ENCODE results near the gene ACSL3. TPM values are rescaled to one million over a fixed set of nuclear protein-coding genes. Genes with fewer than 3 reads are reported as not detected.

Gene ACSL3
- total and polyA plus RNA-seq, 3 experiments from 2014 or later: 27.7 to 41.4 (median 38.6) TPM

- CTCF ChIA-PET: no interaction called here
- Histone ChIP-seq H3K36me3 (ENCODE audit: insufficient read depth, low read length) (no peaks in the 10 kb centered on the region), H3K4me3 (ENCODE audit: low read length) (no peak overlapping the region), H3K27me3 (ENCODE audit: insufficient read depth, low read length, poor library complexity, severe bottlenecking) (peaks cover 4% of the 10 kb centered on the region), H3K9me3 (ENCODE audit: low read length) (no peaks in the 10 kb centered on the region), H3K27ac (ENCODE audit: low read depth, low read length) (no peak overlapping the region), H3K4me1 (ENCODE audit: insufficient read depth, low read length) (no peaks in the 10 kb centered on the region)
- no peaks in the 10 kb centered on the region for H3K36me3 Mint-ChIP-seq
- no peaks in the 10 kb centered on the region for H3K9me3 Mint-ChIP-seq
- peaks cover 3 to 22% of the 10 kb centered on the region in 2 donors for H3K27me3 Mint-ChIP-seq
- POLR2A ChIA-PET: no interaction called here
- DNase-seq: no peak
- H3K4me3 Mint-ChIP-seq: no peak overlapping the region
- no peak overlapping the region for H3K27ac Mint-ChIP-seq
- H3K4me1 Mint-ChIP-seq: no peaks in the 10 kb centered on the region
Measured at GRCh38 chr2:222973733-222974132, 112.9 kb downstream of the ACSL3 start.

GRCh38 chr2:222976521-222977061 lies 115.8 kb downstream of the ACSL3 start:
- Histone ChIP-seq H3K27ac (ENCODE audit: low read depth, low read length) (no peak overlapping the region), H3K9me3 (ENCODE audit: low read length) (no peaks in the 10 kb centered on the region), H3K4me1 (ENCODE audit: insufficient read depth, low read length) (no peaks in the 10 kb centered on the region), H3K4me3 (ENCODE audit: low read length) (no peak overlapping the region), H3K27me3 (ENCODE audit: insufficient read depth, low read length, poor library complexity, severe bottlenecking) (no peaks in the 10 kb centered on the region), H3K36me3 (ENCODE audit: insufficient read depth, low read length) (no peaks in the 10 kb centered on the region)
- no peak overlapping the region for H3K27ac Mint-ChIP-seq
- no peaks in the 10 kb centered on the region for H3K4me1 Mint-ChIP-seq
- H3K4me3 Mint-ChIP-seq: no peak overlapping the region
- no peaks in the 10 kb centered on the region for H3K9me3 Mint-ChIP-seq
- CTCF ChIA-PET: no interaction called here
- no peak for DNase-seq
- H3K27me3 Mint-ChIP-seq: peaks cover 7 to 28% of the 10 kb centered on the region in 2 donors
- no peaks in the 10 kb centered on the region for H3K36me3 Mint-ChIP-seq
- POLR2A ChIA-PET: no interaction called here

- Mint-ChIP-seq H3K27ac (no peak overlapping the region), H3K36me3 (no peaks in the 10 kb centered on the region), H3K9me3 (no peaks in the 10 kb centered on the region), H3K4me3 (no peak overlapping the region), H3K27me3 (peaks cover 7 to 28% of the 10 kb centered on the region in 2 donors), H3K4me1 (peaks cover 0 to under 1% (median 0%) of the 10 kb centered on the region in 3 donors)
- Histone ChIP-seq H3K4me1 (ENCODE audit: insufficient read depth, low read length) (no peaks in the 10 kb centered on the region), H3K27ac (ENCODE audit: low read depth, low read length) (no peak overlapping the region), H3K9me3 (ENCODE audit: low read length) (no peaks in the 10 kb centered on the region), H3K4me3 (ENCODE audit: low read length) (no peak overlapping the region), H3K27me3 (ENCODE audit: insufficient read depth, low read length, poor library complexity, severe bottlenecking) (no peaks in the 10 kb centered on the region), H3K36me3 (ENCODE audit: insufficient read depth, low read length) (no peaks in the 10 kb centered on the region)
- DNase-seq: no peak
- ChIA-PET POLR2A (no interaction called here), CTCF (no interaction called here)
Measured at GRCh38 chr2:222977121-222977520, 116.3 kb downstream of the ACSL3 start.

GRCh38 chr2:222978850-222979249 lies 118.0 kb downstream of the ACSL3 start:
- Mint-ChIP-seq H3K36me3 (no peaks in the 10 kb centered on the region), H3K9me3 (no peaks in the 10 kb centered on the region), H3K4me1 (peaks cover 6 to 9% (median 6%) of the 10 kb centered on the region in 3 donors), H3K4me3 (no peak overlapping the region), H3K27me3 (peaks cover 7 to 36% of the 10 kb centered on the region in 2 donors), H3K27ac (no peak overlapping the region)
- Histone ChIP-seq H3K27me3 (ENCODE audit: insufficient read depth, low read length, poor library complexity, severe bottlenecking) (no peaks in the 10 kb centered on the region), H3K27ac (ENCODE audit: low read depth, low read length) (no peak overlapping the region), H3K4me1 (ENCODE audit: insufficient read depth, low read length) (no peaks in the 10 kb centered on the region), H3K9me3 (ENCODE audit: low read length) (no peaks in the 10 kb centered on the region), H3K4me3 (ENCODE audit: low read length) (no peak overlapping the region), H3K36me3 (ENCODE audit: insufficient read depth, low read length) (no peaks in the 10 kb centered on the region)
- DNase-seq: no peak
- CTCF ChIA-PET: no interaction called here
- POLR2A ChIA-PET: no interaction called here

GRCh38 chr2:222979484-222979883 lies 118.6 kb downstream of the ACSL3 start:
- POLR2A ChIA-PET: no interaction called here
- CTCF ChIA-PET: no interaction called here

GRCh38 chr2:222982010-222982908 lies 121.4 kb downstream of the ACSL3 start:
- no peaks in the 10 kb centered on the region for H3K4me1 ChIP-seq (ENCODE audit: insufficient read depth, low read length)
- no peak overlapping the region for H3K27ac ChIP-seq (ENCODE audit: low read depth, low read length)
- CTCF ChIA-PET: interaction anchor here (2.1 kb wide), 1 partner anchor 10 kb away, joined by 6 read pairs; no protein-coding TSS in a partner anchor
- H3K27me3 ChIP-seq (ENCODE audit: insufficient read depth, low read length, poor library complexity, severe bottlenecking): no peaks in the 10 kb centered on the region
- no peaks in the 10 kb centered on the region for H3K36me3 ChIP-seq (ENCODE audit: insufficient read depth, low read length)
- Mint-ChIP-seq H3K4me3 (no peak overlapping the region), H3K36me3 (no peaks in the 10 kb centered on the region), H3K9me3 (peaks cover 0 to 8% (median 7%) of the 10 kb centered on the region in 5 donors), H3K27ac (no peak overlapping the region), H3K4me1 (peaks cover 6 to 9% (median 6%) of the 10 kb centered on the region in 3 donors), H3K27me3 (peaks cover 12 to 43% of the 10 kb centered on the region in 2 donors)
- POLR2A ChIA-PET: no interaction called here
- no peak overlapping the region for H3K4me3 ChIP-seq (ENCODE audit: low read length)
- no peaks in the 10 kb centered on the region for H3K9me3 ChIP-seq (ENCODE audit: low read length)
- DNase-seq: no peak

More at GRCh38 chr2:222979484-222979883, 118.6 kb downstream of the ACSL3 start:
- Mint-ChIP-seq H3K4me1 (peaks cover 6 to 9% (median 6%) of the 10 kb centered on the region in 3 donors), H3K27ac (no peak overlapping the region), H3K4me3 (no peak overlapping the region), H3K36me3 (no peaks in the 10 kb centered on the region), H3K27me3 (peaks cover 9 to 42% of the 10 kb centered on the region in 2 donors), H3K9me3 (peaks cover 0 to 3% (median 0%) of the 10 kb centered on the region in 5 donors)
- no peaks in the 10 kb centered on the region for H3K4me1 ChIP-seq (ENCODE audit: insufficient read depth, low read length)
- DNase-seq: no peak
- no peak overlapping the region for H3K27ac ChIP-seq (ENCODE audit: low read depth, low read length)
- H3K36me3 ChIP-seq (ENCODE audit: insufficient read depth, low read length): no peaks in the 10 kb centered on the region
- no peaks in the 10 kb centered on the region for H3K9me3 ChIP-seq (ENCODE audit: low read length)
- no peaks in the 10 kb centered on the region for H3K27me3 ChIP-seq (ENCODE audit: insufficient read depth, low read length, poor library complexity, severe bottlenecking)
- H3K4me3 ChIP-seq (ENCODE audit: low read length): no peak overlapping the region

GRCh38 chr2:222982909-222983265 lies 122.1 kb downstream of the ACSL3 start:
- Histone ChIP-seq H3K27ac (ENCODE audit: low read depth, low read length) (no peak overlapping the region), H3K9me3 (ENCODE audit: low read length) (no peaks in the 10 kb centered on the region), H3K27me3 (ENCODE audit: insufficient read depth, low read length, poor library complexity, severe bottlenecking) (no peaks in the 10 kb centered on the region), H3K4me1 (ENCODE audit: insufficient read depth, low read length) (no peaks in the 10 kb centered on the region), H3K36me3 (ENCODE audit: insufficient read depth, low read length) (no peaks in the 10 kb centered on the region), H3K4me3 (ENCODE audit: low read length) (no peak overlapping the region)
- CTCF ChIA-PET: no interaction called here
- Mint-ChIP-seq H3K9me3 (peaks cover 0 to 10% (median 7%) of the 10 kb centered on the region in 5 donors), H3K27ac (peak overlapping the region in 1 of 8 donors; percentile 31), H3K27me3 (peaks cover 12 to 43% of the 10 kb centered on the region in 2 donors), H3K36me3 (no peaks in the 10 kb centered on the region), H3K4me1 (peaks cover 6 to 9% (median 6%) of the 10 kb centered on the region in 3 donors), H3K4me3 (no peak overlapping the region)
- DNase-seq: no peak
- POLR2A ChIA-PET: no interaction called here

DNA sequence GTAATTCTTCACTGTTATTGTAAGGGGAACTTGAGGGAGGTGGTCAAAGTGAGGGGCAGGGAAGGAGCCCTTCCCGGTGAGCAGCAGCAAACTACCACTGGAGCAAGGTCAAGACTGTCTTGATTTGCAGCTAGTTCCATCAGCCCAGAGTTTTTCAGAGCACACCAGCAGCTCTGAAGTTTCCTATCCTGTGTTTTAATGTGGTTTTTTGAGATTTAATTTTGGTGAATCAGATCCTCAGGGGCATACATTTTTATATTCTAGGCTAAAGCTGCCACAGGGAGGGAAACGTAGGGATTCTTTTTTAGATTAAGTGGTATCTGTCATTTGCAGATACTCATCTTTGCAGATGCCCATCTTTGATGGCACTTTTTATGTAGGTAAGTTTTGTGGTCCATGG lies 124.1 kb downstream of the ACSL3 start:
- DNase-seq: no peak
- ChIA-PET CTCF (no interaction called here), POLR2A (no interaction called here)
- H3K36me3 Mint-ChIP-seq: no peaks in the 10 kb centered on the region
- H3K27ac Mint-ChIP-seq: no peak overlapping the region
- Histone ChIP-seq H3K9me3 (ENCODE audit: low read length) (no peaks in the 10 kb centered on the region), H3K27me3 (ENCODE audit: insufficient read depth, low read length, poor library complexity, severe bottlenecking) (no peaks in the 10 kb centered on the region), H3K4me1 (ENCODE audit: insufficient read depth, low read length) (no peaks in the 10 kb centered on the region), H3K27ac (ENCODE audit: low read depth, low read length) (no peak overlapping the region), H3K4me3 (ENCODE audit: low read length) (no peak overlapping the region), H3K36me3 (ENCODE audit: insufficient read depth, low read length) (no peaks in the 10 kb centered on the region)
- H3K4me1 Mint-ChIP-seq: peaks cover 6 to 9% (median 6%) of the 10 kb centered on the region in 3 donors
- no peak overlapping the region for H3K4me3 Mint-ChIP-seq
- H3K27me3 Mint-ChIP-seq: peaks cover 12 to 44% of the 10 kb centered on the region in 2 donors
- H3K9me3 Mint-ChIP-seq: peaks cover 0 to 15% (median 7%) of the 10 kb centered on the region in 5 donors
